HTR-8/SVneo (cell line): ENCODE data around the gene NBPF15.
"Not testable (repeated sequence)": the region's sequence is repeated elsewhere in the genome, so short reads cannot be mapped to it uniquely, and the experiment has no call there.

Source experiments
- DNase-seq: peaks from one replicate; pipeline ENCODE4 v3.0.0; 2011; ENCODE audit warnings: low spot score, mixed read lengths; ENCODE audit not compliant: insufficient read length
- FAIRE-seq: peaks from 2 replicates; lab custom pipeline; 2011; peaks lifted over from hg19 to GRCh38; lab: Jason Lieb, UNC

Gene NBPF15

GRCh38 chr1:144461136-144461759 lies at the start of gene NBPF15:
TSS of gene NBPF15 (minus strand) at chr1:144461669. CDS start at chr1:144440003, 21,666 bp downstream.
- FAIRE-seq, DNase-seq: not testable (repeated sequence)

DNA sequence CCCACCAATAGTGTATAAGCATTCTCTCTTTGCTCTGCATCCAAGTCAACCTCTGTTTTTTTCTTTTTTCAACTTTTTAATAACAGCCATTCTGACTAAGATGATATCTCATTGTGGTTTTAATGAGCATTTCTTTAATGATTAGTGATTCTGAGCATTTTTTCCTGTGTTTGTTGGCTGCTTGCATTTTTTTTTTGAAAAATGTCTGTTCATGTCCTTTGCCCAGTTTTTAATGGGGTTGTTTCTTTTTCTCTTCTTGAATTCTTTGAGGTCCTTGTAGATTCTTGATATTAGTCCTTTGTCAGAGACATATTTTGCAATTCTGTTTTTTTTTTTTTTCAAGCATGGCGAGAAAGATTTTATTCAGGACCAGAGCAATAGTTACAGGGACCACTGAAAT lies 35.0 kb upstream of the NBPF15 start:
- not testable (repeated sequence) for FAIRE-seq, DNase-seq

DNA sequence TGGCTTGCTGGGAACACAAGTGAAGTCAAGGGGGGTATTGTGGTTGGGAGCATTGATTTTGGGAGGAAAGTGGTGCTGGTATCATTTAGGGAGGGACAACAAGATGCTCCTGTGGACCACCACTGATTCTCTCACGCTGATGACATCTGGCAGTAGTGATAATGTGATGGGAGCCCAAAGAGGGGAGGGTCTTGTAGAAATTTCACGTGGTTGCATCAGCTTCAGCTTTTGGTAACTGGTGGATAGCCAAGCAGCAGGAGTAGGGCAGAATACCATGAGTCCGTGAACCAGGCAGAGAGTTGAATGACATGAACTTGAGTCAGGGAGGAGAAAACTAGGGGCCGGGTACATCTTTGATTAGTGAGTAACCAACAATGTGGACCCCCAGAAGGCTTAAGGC lies 32.7 kb upstream of the NBPF15 start:
- not testable (repeated sequence) for DNase-seq

GRCh38 chr1:144490394-144490793 lies 28.9 kb upstream of the NBPF15 start:
- FAIRE-seq, DNase-seq: not testable (repeated sequence)

More for the DNA sequence above, 32.7 kb upstream of the NBPF15 start:
- not testable (repeated sequence) for FAIRE-seq

DNA sequence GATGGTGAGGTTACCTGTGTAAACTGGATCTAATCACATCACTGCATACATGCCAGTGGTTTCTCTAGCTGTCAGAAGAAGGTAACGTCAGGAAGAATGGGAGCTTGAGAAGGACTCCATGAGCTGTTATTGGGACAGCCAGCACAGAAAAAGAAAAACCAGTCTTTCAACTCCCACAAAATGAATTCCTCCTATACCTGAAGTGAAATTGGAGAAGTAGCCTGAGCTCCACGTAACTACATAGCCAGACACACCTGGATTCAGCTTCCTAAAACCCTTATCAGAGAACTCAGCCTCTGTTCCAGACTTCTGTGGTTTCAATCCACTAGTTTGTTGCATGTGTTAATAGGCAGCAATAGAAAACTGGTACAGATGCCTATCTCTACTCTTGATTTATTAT lies 25.5 kb upstream of the NBPF15 start:
- not testable (repeated sequence) for FAIRE-seq

DNA sequence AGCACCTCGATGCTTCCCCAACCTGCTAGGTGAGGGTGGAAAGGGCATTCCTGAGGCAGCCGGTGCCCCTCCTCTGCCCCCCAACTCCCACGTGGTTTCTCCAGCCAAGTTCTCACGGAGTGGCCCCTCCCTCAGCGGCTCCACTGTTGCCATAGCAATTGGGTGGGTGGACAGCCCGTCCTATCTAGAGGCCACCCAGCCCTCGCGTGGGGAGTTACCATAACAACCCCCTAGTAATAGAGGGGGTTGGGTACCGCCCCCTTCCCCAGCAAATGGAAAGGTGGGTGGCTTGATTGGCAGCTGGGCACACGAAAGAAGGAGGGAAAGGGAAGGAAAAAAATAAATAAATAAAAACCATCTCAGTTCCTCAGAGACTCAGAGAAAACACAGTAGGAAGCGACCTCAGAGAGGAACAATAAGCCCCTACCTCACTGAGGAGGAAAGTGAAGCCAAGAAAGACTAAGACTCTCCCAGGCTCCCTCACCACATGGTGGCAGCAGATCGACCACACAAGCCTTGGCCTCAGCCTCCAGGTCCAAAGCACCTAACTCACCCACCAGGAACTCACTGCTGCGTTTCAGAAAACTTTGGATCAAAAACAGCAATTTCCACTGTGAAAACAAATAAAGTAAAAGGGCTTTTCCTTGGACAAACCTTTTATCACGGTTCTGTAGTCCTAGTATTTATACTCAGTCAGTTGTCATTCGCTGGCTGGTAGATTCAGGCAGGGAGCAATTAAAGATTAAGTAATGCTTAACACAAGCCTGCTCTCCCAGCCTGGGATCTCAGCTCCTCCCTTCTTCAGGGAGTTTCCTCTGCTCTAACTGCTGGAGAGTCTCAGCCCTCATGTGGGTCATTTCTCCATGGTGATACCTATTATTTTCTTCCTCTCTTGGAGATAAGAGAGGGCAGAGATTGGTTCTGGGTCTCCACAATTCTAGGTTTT lies 23.9 kb upstream of the NBPF15 start:
- DNase-seq, FAIRE-seq: not testable (repeated sequence)

More for the DNA sequence above, 25.5 kb upstream of the NBPF15 start:
- DNase-seq = not testable (repeated sequence)

DNA sequence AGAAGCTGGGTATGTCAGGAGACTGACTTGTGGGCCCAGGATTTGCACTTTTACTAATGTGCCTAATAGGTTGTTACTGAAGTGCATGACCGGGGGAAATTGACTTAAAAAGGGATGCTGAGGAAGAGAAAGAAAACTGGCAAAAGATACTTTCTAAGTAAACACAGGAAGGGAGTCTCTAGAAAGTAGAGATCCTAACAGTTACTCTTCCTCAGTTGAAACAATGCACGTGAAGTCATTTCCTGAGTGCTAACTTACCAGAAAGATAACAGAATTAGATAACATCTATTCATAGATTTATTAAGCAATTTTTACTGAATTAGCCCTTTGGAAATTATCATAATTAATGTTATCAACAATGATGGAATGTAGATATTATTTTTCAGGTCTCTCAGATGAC lies 12.4 kb upstream of the NBPF15 start:
- not testable (repeated sequence) for FAIRE-seq, DNase-seq

DNA sequence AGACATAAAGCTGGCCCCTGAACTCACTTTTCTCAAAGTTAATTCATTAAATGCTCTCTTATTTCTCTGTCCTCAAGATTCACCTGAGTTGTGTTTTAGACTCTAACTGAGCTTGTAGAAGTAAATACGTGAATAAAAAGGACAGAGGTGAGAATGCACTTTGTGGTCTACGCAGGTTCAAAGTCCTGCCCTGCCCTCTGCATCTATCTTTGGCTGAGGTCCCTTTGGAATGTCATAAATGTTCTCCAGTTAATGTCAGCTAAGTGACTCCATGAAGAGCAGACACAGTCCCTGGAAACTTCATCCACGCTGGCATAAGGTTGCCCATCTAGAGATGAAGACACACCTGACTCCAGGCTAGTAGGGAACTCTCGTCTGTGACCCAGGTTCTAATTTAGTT lies 10.0 kb upstream of the NBPF15 start:
- not testable (repeated sequence) for DNase-seq, FAIRE-seq

DNA sequence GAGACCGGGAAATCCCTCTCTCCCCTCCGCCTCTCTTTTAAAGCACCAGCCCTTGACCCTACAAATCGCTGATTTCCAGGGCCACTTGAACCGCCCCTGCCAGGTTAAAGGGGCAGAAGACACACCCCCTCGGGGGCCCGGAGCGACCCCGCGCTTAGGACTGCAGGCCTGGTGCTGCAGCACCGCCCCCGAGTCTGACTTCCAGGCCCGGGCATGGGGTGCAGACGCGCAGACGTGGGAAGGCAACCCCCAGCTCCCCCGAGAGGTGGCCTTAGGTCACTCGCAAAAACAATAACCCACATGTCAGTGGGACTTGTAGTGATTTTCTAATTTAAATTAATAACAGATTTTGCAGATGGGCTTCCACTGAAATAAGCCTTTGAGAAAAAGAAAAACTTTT lies 309 bp upstream of the NBPF15 start:
- DNase-seq, FAIRE-seq: not testable (repeated sequence)

GRCh38 chr1:144460686-144461085 lies 783 bp downstream of the NBPF15 start:
- DNase-seq, FAIRE-seq: not testable (repeated sequence)

GRCh38 chr1:144442402-144442801 lies 19.1 kb downstream of the NBPF15 start:
- not testable (repeated sequence) for DNase-seq, FAIRE-seq

DNA sequence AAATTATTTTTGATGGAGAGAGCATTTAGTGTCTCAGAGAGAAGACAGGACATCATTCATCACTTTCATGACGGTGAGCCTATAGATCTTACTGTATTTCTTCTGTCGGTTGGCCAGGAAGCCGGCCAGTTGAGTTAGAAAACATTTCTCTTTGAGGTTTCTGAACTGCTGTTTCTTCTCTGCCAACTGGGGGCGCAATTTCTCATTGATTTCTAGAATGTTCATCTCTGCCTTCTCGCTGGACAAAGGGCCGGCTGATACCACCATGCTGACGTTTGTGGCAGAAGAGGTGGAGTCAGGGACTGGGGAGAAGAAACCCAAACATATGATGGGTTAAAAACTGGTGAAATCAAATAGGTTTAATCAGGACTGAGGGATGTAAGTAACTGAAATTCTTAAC lies 21.7 kb downstream of the NBPF15 start:
- not testable (repeated sequence) for FAIRE-seq, DNase-seq

GRCh38 chr1:144418891-144419694 lies 42.4 kb downstream of the NBPF15 start:
- FAIRE-seq, DNase-seq: not testable (repeated sequence)

DNA sequence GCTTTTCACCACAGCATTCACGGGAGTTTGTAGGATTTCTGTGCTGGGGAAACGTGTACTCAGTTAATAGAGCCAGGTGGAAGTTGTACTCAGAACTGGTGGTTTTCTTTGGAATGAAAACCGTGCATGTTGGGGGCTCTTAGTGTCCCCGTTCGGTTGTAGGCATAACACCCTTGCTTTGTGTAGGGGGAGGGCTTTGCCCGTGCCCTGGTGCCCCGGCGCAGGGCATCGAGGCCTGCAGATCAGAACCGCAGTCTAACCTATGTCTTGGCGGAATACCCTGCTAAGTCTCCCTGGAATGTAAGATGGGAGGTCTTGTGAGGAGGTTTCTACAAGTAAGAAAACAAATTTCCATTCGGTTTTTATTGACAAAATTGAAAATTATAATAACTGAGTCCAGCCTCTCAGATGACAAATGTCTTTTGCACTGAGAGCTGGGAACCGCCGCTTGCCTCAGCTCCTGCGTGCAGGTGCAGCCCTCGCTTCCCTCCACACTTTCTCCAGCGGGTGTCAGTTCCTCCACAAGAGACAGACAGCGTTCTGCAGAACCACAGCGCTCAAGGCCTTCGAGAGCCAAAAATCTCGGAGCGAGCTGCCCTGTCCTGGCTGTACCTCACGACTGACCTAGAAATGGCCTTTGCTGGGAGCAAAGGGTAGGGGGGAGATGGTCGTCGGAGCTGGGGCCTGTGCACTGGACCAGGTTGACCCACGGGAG lies 47.9 kb downstream of the NBPF15 start:
- not testable (repeated sequence) for DNase-seq, FAIRE-seq

- peak; percentile 62 for DNase-seq
- not testable (repeated sequence) for FAIRE-seq
Observed at GRCh38 chr1:144412491-144413403, 48.7 kb downstream of the NBPF15 start.

- FAIRE-seq, DNase-seq: not testable (repeated sequence)
Observed at GRCh38 chr1:144412068-144412471, 49.4 kb downstream of the NBPF15 start.

GRCh38 chr1:144402807-144403206 lies 58.7 kb downstream of the NBPF15 start:
- FAIRE-seq, DNase-seq: not testable (repeated sequence)

- FAIRE-seq = not testable (repeated sequence)
Observed at GRCh38 chr1:144371651-144372050, 89.8 kb downstream of the NBPF15 start.

More at GRCh38 chr1:144371651-144372050, 89.8 kb downstream of the NBPF15 start:
- not testable (repeated sequence) for DNase-seq
